IMR-90 (cell line): ENCODE measurements around the gene DIP2A. TPM values are rescaled to one million over a fixed set of nuclear protein-coding genes. Genes with fewer than 3 reads are reported as not detected.

ENCODE experiments used
- ATAC-seq: fragments of 200-7000 bp; cut with Tn5 transposase; 2 replicates; pipeline ENCODE4 v1.9.1; 2020; ENCODE audit warnings: low read depth, mild to moderate bottlenecking, moderate library complexity
- BruUV-seq: library from RNA; stranded (reverse); fragments of 400-500 nt; replicated peaks from 2 replicates; lab custom pipeline; 2021; lab: Mats Ljungman, UMichigan
- CTCF ChIA-PET: fragments of 300-600 bp; formaldehyde crosslinking; extraction: SDS; loops from one replicate; lab custom pipeline; 2021; ENCODE audit warnings: antibody characterized with exemption; lab: Yijun Ruan, JAX
- POLR2A ChIA-PET: fragments of 300-600 bp; sonication (Branson Sonifier 250); formaldehyde crosslinking; loops from one replicate; lab custom pipeline; 2022; ENCODE audit warnings: antibody characterized with exemption; ENCODE audit not compliant: unreplicated experiment; lab: Charles Lee
- DNase-seq: peaks from one replicate; pipeline ENCODE4 v3.0.0; 2013
- H2AFZ ChIP-seq: replicated peaks from 2 replicates; pipeline ENCODE3; 2013; ENCODE audit warnings: low read length, mild to moderate bottlenecking; ENCODE audit not compliant: poor library complexity
- H2AK5ac ChIP-seq: 2 replicates; pipeline ENCODE4 v1.6.1; 2013; ENCODE audit warnings: low read depth, low read length, inconsistent platforms
- H2AK9ac ChIP-seq: replicated peaks from 2 replicates; pipeline ENCODE3; 2013; ENCODE audit warnings: mild to moderate bottlenecking, low read depth, low read length, moderate library complexity; ENCODE audit not compliant: poor library complexity
- H2BK120ac ChIP-seq: 2 replicates; pipeline ENCODE4 v1.6.1; 2013; ENCODE audit warnings: low read depth, low read length, inconsistent platforms
- H2BK15ac ChIP-seq: 3 replicates; pipeline ENCODE4 v1.6.1; 2013; ENCODE audit warnings: low read depth, low read length, inconsistent platforms
- H2BK20ac ChIP-seq: 2 replicates; pipeline ENCODE4 v1.6.1; 2013; ENCODE audit warnings: low read depth, mild to moderate bottlenecking, inconsistent platforms, low read length, moderate library complexity
- H2BK5ac ChIP-seq: 2 replicates; pipeline ENCODE4 v1.6.1; 2013; ENCODE audit warnings: mild to moderate bottlenecking, low read depth, low read length, inconsistent platforms; ENCODE audit not compliant: poor library complexity, severe bottlenecking
- H3K14ac ChIP-seq: replicated peaks from 2 replicates; pipeline ENCODE4 v1.6.1; 2013; ENCODE audit warnings: low read depth, low read length, inconsistent platforms
- H3K18ac ChIP-seq: 2 replicates; pipeline ENCODE4 v1.6.1; 2013; ENCODE audit warnings: low read depth, low read length, control low read depth
- H3K23ac ChIP-seq: 2 replicates; pipeline ENCODE4 v1.6.1; 2013; ENCODE audit warnings: low read depth, low read length, inconsistent platforms
- H3K27ac ChIP-seq: 2 replicates; pipeline ENCODE4 v1.5.1; 2013; ENCODE audit warnings: mild to moderate bottlenecking, control low read depth, low read length; ENCODE audit not compliant: insufficient read depth
- H3K27me3 ChIP-seq: 2 replicates; pipeline ENCODE4 v1.6.1; 2013; ENCODE audit warnings: low read length; ENCODE audit not compliant: control insufficient read depth, insufficient read depth
- H3K36me3 ChIP-seq: 2 replicates; pipeline ENCODE4 v1.6.1; 2013; ENCODE audit warnings: low read length, mixed read lengths; ENCODE audit not compliant: control insufficient read depth, insufficient read depth
- H3K4ac ChIP-seq: 2 replicates; pipeline ENCODE4 v1.6.1; 2013; ENCODE audit warnings: low read depth, low read length, inconsistent platforms
- H3K4me1 ChIP-seq: 2 replicates; pipeline ENCODE4 v1.6.1; 2013; ENCODE audit warnings: low read length, mixed read lengths; ENCODE audit not compliant: control insufficient read depth, insufficient read depth
- H3K4me2 ChIP-seq: 2 replicates; pipeline ENCODE4 v1.6.1; 2013; ENCODE audit warnings: low read depth, mild to moderate bottlenecking, control low read depth, low read length, moderate library complexity
- H3K4me3 ChIP-seq: 2 replicates; pipeline ENCODE4 v1.5.1; 2013; ENCODE audit warnings: low read depth, mild to moderate bottlenecking, control low read depth, low read length, moderate library complexity; ENCODE audit not compliant: insufficient read depth
- H3K56ac ChIP-seq: 2 replicates; pipeline ENCODE4 v1.6.1; 2013; ENCODE audit warnings: low read length, inconsistent platforms; ENCODE audit not compliant: insufficient read depth; ENCODE audit errors: extremely low read depth
- H3K79me1 ChIP-seq, 2 experiments: 2 replicates each; pipeline ENCODE4 v1.6.1; 2013; ENCODE audit warnings: low read length in 2 of 2, inconsistent platforms in 1 of 2, low read depth in 1 of 2
- H3K9ac ChIP-seq: 2 replicates; pipeline ENCODE4 v1.6.1; 2013; ENCODE audit warnings: low read depth, low read length, control low read depth
- H3K9me1 ChIP-seq: 2 replicates; pipeline ENCODE4 v1.6.1; 2013; ENCODE audit warnings: low read length, inconsistent platforms; ENCODE audit not compliant: insufficient read depth
- H3K9me3 ChIP-seq: 2 replicates; pipeline ENCODE4 v1.6.1; 2013; ENCODE audit warnings: low read length; ENCODE audit not compliant: control insufficient read depth, insufficient read depth
- H4K20me1 ChIP-seq: 2 replicates; pipeline ENCODE4 v1.6.1; 2013; ENCODE audit warnings: low read length, inconsistent platforms; ENCODE audit not compliant: insufficient read depth
- H4K5ac ChIP-seq: 2 replicates; pipeline ENCODE4 v1.6.1; 2013; ENCODE audit warnings: mild to moderate bottlenecking, low read depth, low read length, control low read depth
- H4K8ac ChIP-seq, 2 experiments: 2 replicates each; pipeline ENCODE4 v1.6.1; 2013; ENCODE audit warnings: low read depth in 2 of 2, low read length in 2 of 2, control low read depth in 1 of 2, inconsistent platforms in 1 of 2
- H4K91ac ChIP-seq: 2 replicates; pipeline ENCODE4 v1.6.1; 2013; ENCODE audit warnings: low read depth, low read length, inconsistent platforms; ENCODE audit not compliant: insufficient read depth
- CEBPB ChIP-seq: IDR thresholded peaks from 2 replicates; pipeline ENCODE4 v1.6.1; 2012; ENCODE audit warnings: low read depth, low read length, improper control_type of control experiment
- MXI1 ChIP-seq: IDR thresholded peaks from 2 replicates; pipeline ENCODE4 v1.6.1; 2012; ENCODE audit warnings: low read depth, mild to moderate bottlenecking, low read length, moderate library complexity, borderline replicate concordance
- RAD21 ChIP-seq: IDR thresholded peaks from 2 replicates; pipeline ENCODE4 v1.6.1; 2012; ENCODE audit warnings: low read length, improper control_type of control experiment
- dilution Hi-C: fragments of 300-500 bp; cut with HindIII; formaldehyde crosslinking; loops from one replicate; pipeline ENCODE4 v1.14.3; 2018; ENCODE audit warnings: low sequenced_read_pairs; ENCODE audit not compliant: unreplicated experiment
- in situ Hi-C: fragments of 300-500 bp; cut with MboI; formaldehyde crosslinking; loops from 3 replicates; pipeline ENCODE4 v1.14.3; 2019; ENCODE audit warnings: low sequenced_read_pairs, inconsistent platforms, mixed read lengths
- intact Hi-C: fragments of 100-400 bp; cut with micrococcal nuclease; formaldehyde crosslinking; loops from 2 replicates; pipeline ENCODE4 v1.10.0; 2022
- polyA plus RNA-seq, 3 experiments: library from polyadenylated mRNA; depleted of rRNA; stranded (reverse); fragments of >200 nt; gene quantifications; 2 replicates each; pipeline ENCODE4 v1.2.3, GENCODE V29; 2012; ENCODE audit warnings: low replicate concordance in 1 of 3
- total RNA-seq: library from RNA; depleted of rRNA; stranded (reverse); fragments of >200 nt; gene quantifications from 2 replicates; pipeline ENCODE4 v1.2.3, GENCODE V29; 2012
- TF ChIP-seq, protein P1 (sequence below): conservative IDR thresholded peaks from 2 replicates; pipeline ENCODE4 v1.5.1; 2012; ENCODE audit warnings: mild to moderate bottlenecking, low read depth, low read length, improper control_type of control experiment

Gene DIP2A
- total and polyA plus RNA-seq, 2 of the 4 experiments (the other 2 are of a cell fraction): 17.9 to 24.3 TPM

GRCh38 chr21:46570631-46571030 is 111.9 kb downstream of the DIP2A start:
- Histone ChIP-seq H3K9me1 (no peaks in the 10 kb centered on the region; the same call in 1 of the 2 replicates), H2AK9ac (no peak overlapping the region), H4K5ac (no peak overlapping the region), H3K4ac (no peak overlapping the region), H3K36me3 (peaks cover 34% of the 10 kb centered on the region), H3K4me1 (no peaks in the 10 kb centered on the region), H3K14ac (no peak overlapping the region), H4K91ac (no peak overlapping the region), H2AK5ac (no peak overlapping the region), H2BK120ac (no peak overlapping the region), H3K27me3 (no peaks in the 10 kb centered on the region), H2AFZ (no peak overlapping the region), H3K27ac (no peak overlapping the region), H4K8ac (no peak overlapping the region), H3K23ac (no peak overlapping the region), H3K56ac (no peak overlapping the region), H3K9me3 (peaks cover 10% of the 10 kb centered on the region), H2BK5ac (no peak overlapping the region), H3K4me2 (no peak overlapping the region), H2BK20ac (no peak overlapping the region), H2BK15ac (no peak overlapping the region), H3K4me3 (no peak overlapping the region), H4K20me1 (no peaks in the 10 kb centered on the region), H3K79me1 (no peaks in the 10 kb centered on the region), H3K9ac (no peak overlapping the region), H3K18ac (no peak overlapping the region)
- dilution Hi-C loops: no loop called here
- intact Hi-C loops: no loop called here
- ATAC-seq (no peak), DNase-seq (no peak)
- ChIA-PET POLR2A (no interaction called here), CTCF (no interaction called here)
- in situ Hi-C loops: no loop called here
- BruUV-seq: no TSS peak
- TF ChIP-seq, protein P1, sequence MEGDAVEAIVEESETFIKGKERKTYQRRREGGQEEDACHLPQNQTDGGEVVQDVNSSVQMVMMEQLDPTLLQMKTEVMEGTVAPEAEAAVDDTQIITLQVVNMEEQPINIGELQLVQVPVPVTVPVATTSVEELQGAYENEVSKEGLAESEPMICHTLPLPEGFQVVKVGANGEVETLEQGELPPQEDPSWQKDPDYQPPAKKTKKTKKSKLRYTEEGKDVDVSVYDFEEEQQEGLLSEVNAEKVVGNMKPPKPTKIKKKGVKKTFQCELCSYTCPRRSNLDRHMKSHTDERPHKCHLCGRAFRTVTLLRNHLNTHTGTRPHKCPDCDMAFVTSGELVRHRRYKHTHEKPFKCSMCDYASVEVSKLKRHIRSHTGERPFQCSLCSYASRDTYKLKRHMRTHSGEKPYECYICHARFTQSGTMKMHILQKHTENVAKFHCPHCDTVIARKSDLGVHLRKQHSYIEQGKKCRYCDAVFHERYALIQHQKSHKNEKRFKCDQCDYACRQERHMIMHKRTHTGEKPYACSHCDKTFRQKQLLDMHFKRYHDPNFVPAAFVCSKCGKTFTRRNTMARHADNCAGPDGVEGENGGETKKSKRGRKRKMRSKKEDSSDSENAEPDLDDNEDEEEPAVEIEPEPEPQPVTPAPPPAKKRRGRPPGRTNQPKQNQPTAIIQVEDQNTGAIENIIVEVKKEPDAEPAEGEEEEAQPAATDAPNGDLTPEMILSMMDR: no peak
- TF ChIP-seq CEBPB: no peak
- TF ChIP-seq MXI1: no peak
- TF ChIP-seq RAD21: no peak
